Activated CD8-positive, alpha-beta T cell treated with anti-CD3 and anti-CD28 coated beads, Interleukin-2, amount 10 ng/mL, durations not matched to agents 7 days and 5 days (primary cell): ENCODE measurements around the gene FUCA1. TPM values are rescaled to one million over a fixed set of nuclear protein-coding genes. Genes with fewer than 3 reads are reported as not detected.
A peak's percentile ranks its signal among the peaks of the same experiment; 100 is the strongest.
"Not testable (repeated sequence)": the region's sequence is repeated elsewhere in the genome, so short reads cannot be mapped to it uniquely, and the experiment has no call there.

Experiments
- ATAC-seq: fragments of 150-1000 bp; cut with Tn5 transposase; one replicate; pipeline ENCODE4 v1.10.0; 2021; ENCODE audit warnings: moderate library complexity
- CTCF ChIA-PET: fragments of 350-600 bp; sonication (Branson Sonifier 250); formaldehyde crosslinking; loops from one replicate; lab custom pipeline; 2021; ENCODE audit warnings: antibody characterized with exemption; lab: Charles Lee
- POLR2A ChIA-PET: fragments of 350-600 bp; sonication (Branson Sonifier 250); formaldehyde crosslinking; loops from one replicate; lab custom pipeline; 2021; ENCODE audit warnings: antibody characterized with exemption; lab: Charles Lee
- DNase-seq: peaks from one replicate; pipeline ENCODE4 v3.0.0-alpha.2; 2020
- H3K27ac Mint-ChIP-seq: one replicate; pipeline ENCODE4 v1.8.0; 2021; ENCODE audit warnings: mild to moderate bottlenecking, mixed read lengths
- H3K27me3 Mint-ChIP-seq: one replicate; pipeline ENCODE4 v1.8.0; 2021; ENCODE audit warnings: low read depth, mixed read lengths
- H3K36me3 Mint-ChIP-seq: one replicate; pipeline ENCODE4 v1.8.0; 2021; ENCODE audit warnings: low read depth, mixed read lengths
- H3K4me1 Mint-ChIP-seq: one replicate; pipeline ENCODE4 v1.8.0; 2021; ENCODE audit warnings: low read depth, mixed read lengths
- H3K4me3 Mint-ChIP-seq: one replicate; pipeline ENCODE4 v1.8.0; 2021; ENCODE audit warnings: mild to moderate bottlenecking, mixed read lengths
- H3K9me3 Mint-ChIP-seq: one replicate; pipeline ENCODE4 v1.8.0; 2022; ENCODE audit warnings: mixed read lengths; ENCODE audit not compliant: insufficient read depth
- total RNA-seq, 2 experiments: library from RNA; stranded (reverse); gene quantifications; one replicate each; pipeline ENCODE4 v1.2.3, GENCODE V29; 2021

FUCA1 gene
- total RNA-seq, 2 experiments from 2014 or later = 7.1 to 7.3 TPM

GRCh38 chr1:23837908-23838307, 30.2 kb downstream of the FUCA1 start:
- Mint-ChIP-seq H3K27me3 (peaks cover 19% of the 10 kb centered on the region), H3K36me3 (no peaks in the 10 kb centered on the region), H3K9me3 (no peaks in the 10 kb centered on the region), H3K27ac (no peak overlapping the region), H3K4me1 (peaks cover 16% of the 10 kb centered on the region), H3K4me3 (peak overlapping the region; percentile 64)
- POLR2A ChIA-PET = interaction anchor here (1.2 kb wide), 1 partner anchor 13 kb away, joined by 7 read pairs; the partner anchor contains the start of gene HMGCL
- CTCF ChIA-PET = interaction anchor here (1.2 to 2.4 kb wide), 2 partner anchors 28 to 79 kb away, joined by 5 to 12 read pairs; no protein-coding TSS in a partner anchor
- ATAC-seq (peak; percentile 11), DNase-seq (no peak)

GRCh38 chr1:23836037-23836436, 32.1 kb downstream of the FUCA1 start:
- Mint-ChIP-seq H3K4me3 (no peak overlapping the region), H3K9me3 (no peaks in the 10 kb centered on the region), H3K4me1 (peaks cover 16% of the 10 kb centered on the region), H3K36me3 (no peaks in the 10 kb centered on the region), H3K27me3 (peaks cover 8% of the 10 kb centered on the region), H3K27ac (no peak overlapping the region)
- DNase-seq (no peak), ATAC-seq (no peak)
- ChIA-PET POLR2A (no interaction called here), CTCF (no interaction called here)

GRCh38 chr1:23834156-23834555, 33.9 kb downstream of the FUCA1 start:
- H3K4me1 Mint-ChIP-seq = peaks cover 16% of the 10 kb centered on the region
- not testable (repeated sequence) for H3K36me3 Mint-ChIP-seq, DNase-seq, H3K27me3 Mint-ChIP-seq, H3K9me3 Mint-ChIP-seq, H3K27ac Mint-ChIP-seq, H3K4me3 Mint-ChIP-seq, ATAC-seq
- ChIA-PET CTCF (interaction anchor here (1.4 to 1.6 kb wide), 2 partner anchors 23 to 82 kb away, joined by 4 to 6 read pairs; no protein-coding TSS in a partner anchor), POLR2A (interaction anchor here (0.6 kb wide), 1 partner anchor 1736 kb away, joined by 4 read pairs; no protein-coding TSS in a partner anchor)

GRCh38 chr1:23827717-23828116, 40.4 kb downstream of the FUCA1 start:
- Mint-ChIP-seq H3K4me1 (peaks cover 21% of the 10 kb centered on the region), H3K27ac (no peak overlapping the region), H3K27me3 (no peaks in the 10 kb centered on the region), H3K4me3 (no peak overlapping the region), H3K36me3 (peaks cover 5% of the 10 kb centered on the region), H3K9me3 (no peaks in the 10 kb centered on the region)
- CTCF ChIA-PET = no interaction called here
- POLR2A ChIA-PET = interaction anchor here (0.5 kb wide), 1 partner anchor 152 kb away, joined by 3 read pairs; no protein-coding TSS in a partner anchor
- ATAC-seq (no peak), DNase-seq (no peak)

GRCh38 chr1:23826590-23826989, 41.5 kb downstream of the FUCA1 start:
- H3K27ac Mint-ChIP-seq, H3K9me3 Mint-ChIP-seq: not testable (repeated sequence)
- H3K4me3 Mint-ChIP-seq = peak overlapping the region; percentile 31

GRCh38 chr1:23825762-23826522, 42.1 kb downstream of the FUCA1 start:
- ChIA-PET POLR2A (interaction anchor here (0.6 to 1.3 kb wide), 14 partner anchors 12 to 525 kb away, joined by 3 to 7 read pairs (median 4); partner anchors contain the start of gene RPL11), CTCF (interaction anchor here (0.6 to 7.0 kb wide), 7 partner anchors 10 to 339 kb away, joined by 3 to 86 read pairs (median 3); no protein-coding TSS in a partner anchor)
- Mint-ChIP-seq H3K27ac (peak overlapping the region; percentile 93), H3K36me3 (peaks cover 5% of the 10 kb centered on the region), H3K9me3 (no peaks in the 10 kb centered on the region), H3K27me3 (no peaks in the 10 kb centered on the region), H3K4me3 (peak overlapping the region; percentile 96), H3K4me1 (peaks cover 21% of the 10 kb centered on the region)
- peak; percentile 37 for ATAC-seq
- DNase-seq = no peak

More at GRCh38 chr1:23826590-23826989, 41.5 kb downstream of the FUCA1 start:
- not testable (repeated sequence) for DNase-seq, H3K27me3 Mint-ChIP-seq, H3K36me3 Mint-ChIP-seq, ATAC-seq
- ChIA-PET CTCF (interaction anchor here (1.8 to 7.0 kb wide), 2 partner anchors 16 to 47 kb away, joined by 6 to 86 read pairs; no protein-coding TSS in a partner anchor), POLR2A (interaction anchor here (1.0 kb wide), 1 partner anchor 47 kb away, joined by 4 read pairs; no protein-coding TSS in a partner anchor)
- peaks cover 21% of the 10 kb centered on the region for H3K4me1 Mint-ChIP-seq

GRCh38 chr1:23825076-23825761, 42.9 kb downstream of the FUCA1 start, which contains the start of gene HMGCL:
TSS of gene HMGCL (minus strand) at chr1:23825429. CDS start at chr1:23825415, 14 bp downstream.
- H3K4me1 Mint-ChIP-seq = peaks cover 21% of the 10 kb centered on the region
- H3K27ac Mint-ChIP-seq = peak within 1 kb of the TSS; percentile 93
- no peaks in the 10 kb centered on the region for H3K9me3 Mint-ChIP-seq
- ChIA-PET CTCF (interaction anchor here (0.6 to 7.0 kb wide), 13 partner anchors 9 to 340 kb away, joined by 3 to 86 read pairs (median 3); no protein-coding TSS in a partner anchor), POLR2A (interaction anchor here (0.6 to 1.3 kb wide), 13 partner anchors 13 to 525 kb away, joined by 3 to 7 read pairs (median 3); partner anchors contain the start of gene RPL11)
- peaks cover 7% of the 10 kb centered on the region for H3K36me3 Mint-ChIP-seq
- ATAC-seq = peak; percentile 96
- H3K4me3 Mint-ChIP-seq = peak within 1 kb of the TSS; percentile 96
- DNase-seq = peak; percentile 93
- no peaks in the 10 kb centered on the region for H3K27me3 Mint-ChIP-seq

GRCh38 chr1:23824711-23825075, 43.4 kb downstream of the FUCA1 start:
- peak overlapping the region; percentile 96 for H3K4me3 Mint-ChIP-seq
- POLR2A ChIA-PET = interaction anchor here (0.9 to 1.3 kb wide), 7 partner anchors 14 to 136 kb away, joined by 3 to 5 read pairs (median 3); partner anchors contain the start of gene RPL11
- H3K36me3 Mint-ChIP-seq = peaks cover 8% of the 10 kb centered on the region
- H3K27me3 Mint-ChIP-seq = no peaks in the 10 kb centered on the region
- H3K4me1 Mint-ChIP-seq = peaks cover 21% of the 10 kb centered on the region
- peak overlapping the region; percentile 93 for H3K27ac Mint-ChIP-seq
- no peak for ATAC-seq
- no peak for DNase-seq
- CTCF ChIA-PET = interaction anchor here (1.0 to 7.0 kb wide), 10 partner anchors 8 to 92 kb away, joined by 3 to 86 read pairs (median 4); no protein-coding TSS in a partner anchor
- no peaks in the 10 kb centered on the region for H3K9me3 Mint-ChIP-seq

- H3K36me3 Mint-ChIP-seq = peaks cover 8% of the 10 kb centered on the region
- CTCF ChIA-PET = interaction anchor here (1.0 to 7.0 kb wide), 5 partner anchors 9 to 93 kb away, joined by 4 to 86 read pairs (median 6); no protein-coding TSS in a partner anchor
Measured at GRCh38 chr1:23823767-23824166, 44.3 kb downstream of the FUCA1 start.

GRCh38 chr1:23817633-23818032, 50.5 kb downstream of the FUCA1 start:
- Mint-ChIP-seq H3K36me3 (peaks cover 16% of the 10 kb centered on the region), H3K9me3 (no peaks in the 10 kb centered on the region), H3K4me1 (peaks cover 9% of the 10 kb centered on the region), H3K27ac (no peak overlapping the region), H3K27me3 (no peaks in the 10 kb centered on the region), H3K4me3 (no peak overlapping the region)
- ATAC-seq (no peak), DNase-seq (no peak)
- ChIA-PET POLR2A (interaction anchor here (0.8 to 2.4 kb wide), 2 partner anchors 16 to 99 kb away, joined by 4 to 6 read pairs; partner anchors contain the start of gene GALE), CTCF (interaction anchor here (0.6 to 3.9 kb wide), 3 partner anchors 46 to 253 kb away, joined by 3 to 16 read pairs (median 3); no protein-coding TSS in a partner anchor)

More at GRCh38 chr1:23823767-23824166, 44.3 kb downstream of the FUCA1 start:
- Mint-ChIP-seq H3K4me1 (peaks cover 21% of the 10 kb centered on the region), H3K27me3 (no peaks in the 10 kb centered on the region), H3K4me3 (peak overlapping the region; percentile 96), H3K9me3 (no peaks in the 10 kb centered on the region), H3K27ac (no peak overlapping the region)
- ATAC-seq = no peak
- POLR2A ChIA-PET = no interaction called here
- DNase-seq = no peak

- peaks cover 9% of the 10 kb centered on the region for H3K4me1 Mint-ChIP-seq
- no peak overlapping the region for H3K4me3 Mint-ChIP-seq
- ATAC-seq = no peak
- H3K27ac Mint-ChIP-seq = no peak overlapping the region
- H3K27me3 Mint-ChIP-seq = no peaks in the 10 kb centered on the region
- peaks cover 19% of the 10 kb centered on the region for H3K36me3 Mint-ChIP-seq
- POLR2A ChIA-PET = interaction anchor here (0.8 to 2.4 kb wide), 2 partner anchors 16 to 100 kb away, joined by 4 to 6 read pairs; partner anchors contain the start of gene GALE
- DNase-seq = no peak
- no peaks in the 10 kb centered on the region for H3K9me3 Mint-ChIP-seq
- CTCF ChIA-PET = interaction anchor here (3.9 kb wide), 1 partner anchor 100 kb away, joined by 16 read pairs; no protein-coding TSS in a partner anchor
Measured at GRCh38 chr1:23816906-23817305, 51.2 kb downstream of the FUCA1 start.
